HG03280 (cell line): ENCODE results near the gene NUB1.

Source experiments
- ATAC-seq: cut with Tn5 transposase; IDR thresholded peaks from one replicate; pipeline ENCODE4 v1.9.1; 2021; ENCODE audit warnings: mild to moderate bottlenecking, moderate library complexity; ENCODE audit not compliant: unreplicated experiment

Gene NUB1

DNA sequence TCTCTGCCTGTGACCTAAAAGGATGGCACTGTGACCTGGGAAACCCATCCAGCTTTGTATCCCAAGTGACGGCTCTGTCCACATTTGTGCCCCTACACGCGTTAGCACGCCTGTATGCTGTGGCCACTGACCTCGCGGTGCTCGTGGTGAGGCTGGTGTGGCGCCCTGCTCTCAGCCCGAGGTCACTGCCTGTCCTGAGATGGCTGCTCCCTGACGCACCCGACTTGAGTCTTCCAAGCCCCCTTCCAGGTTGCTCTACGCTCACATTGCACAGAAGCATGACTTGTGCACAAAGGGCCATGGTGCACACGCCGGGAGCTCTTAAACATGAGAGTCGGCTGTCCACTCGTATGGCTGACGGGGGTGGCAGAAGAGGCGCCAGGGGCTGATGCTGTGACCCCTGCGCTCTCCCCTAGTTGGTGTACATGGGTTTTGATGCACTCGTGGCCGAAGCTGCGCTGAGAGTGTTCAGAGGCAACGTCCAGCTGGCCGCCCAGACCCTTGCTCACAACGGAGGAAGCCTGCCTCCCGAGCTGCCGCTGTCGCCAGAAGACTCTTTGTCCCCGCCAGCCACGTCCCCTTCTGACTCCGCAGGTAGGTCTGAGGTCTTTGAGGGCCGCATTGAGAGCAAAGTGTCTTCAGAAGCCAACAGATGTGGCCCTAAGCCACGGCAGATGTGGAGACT lies 34.7 kb downstream of the NUB1 start:
- no peak for ATAC-seq

DNA sequence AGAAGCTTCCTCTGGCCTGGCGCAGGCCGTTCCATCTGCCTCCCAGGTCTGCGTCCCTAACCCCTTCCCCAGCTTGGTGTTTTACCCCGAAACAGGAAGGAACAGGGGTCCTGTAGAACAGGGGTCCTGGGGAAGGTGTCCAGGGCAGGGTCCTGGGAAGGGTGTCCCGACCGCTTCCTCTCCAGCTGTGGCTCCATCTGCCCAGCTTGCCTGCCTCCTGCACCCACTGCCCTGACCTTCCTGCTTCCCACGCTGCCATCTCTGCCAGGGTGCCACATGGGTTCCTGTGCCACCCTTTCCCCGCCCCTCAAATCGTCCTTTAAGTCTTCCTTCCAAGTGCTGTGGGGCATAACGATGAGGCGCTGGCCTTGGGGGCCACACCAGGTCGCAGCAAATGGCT lies 35.8 kb downstream of the NUB1 start:
- no peak for ATAC-seq

DNA sequence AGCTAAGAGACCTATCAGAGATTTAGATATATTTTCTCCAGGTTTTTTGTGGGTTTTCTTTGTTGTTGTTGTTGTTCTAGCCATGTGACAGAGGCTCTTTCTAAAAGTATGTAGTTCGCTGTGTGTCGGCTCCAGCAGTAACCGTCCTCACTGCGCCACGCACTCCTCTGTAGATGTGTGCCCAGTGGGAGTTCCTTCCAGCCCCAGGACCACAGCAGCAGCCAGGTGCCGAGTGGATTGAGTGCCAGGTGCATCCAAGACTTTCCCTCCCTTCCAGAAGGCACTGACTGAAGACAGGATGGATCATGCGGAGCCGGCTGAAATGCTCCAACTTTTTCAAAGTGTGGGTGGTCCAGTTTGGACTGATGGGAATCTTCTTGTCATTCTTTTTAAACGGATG lies 36.4 kb downstream of the NUB1 start:
- no peak for ATAC-seq

DNA sequence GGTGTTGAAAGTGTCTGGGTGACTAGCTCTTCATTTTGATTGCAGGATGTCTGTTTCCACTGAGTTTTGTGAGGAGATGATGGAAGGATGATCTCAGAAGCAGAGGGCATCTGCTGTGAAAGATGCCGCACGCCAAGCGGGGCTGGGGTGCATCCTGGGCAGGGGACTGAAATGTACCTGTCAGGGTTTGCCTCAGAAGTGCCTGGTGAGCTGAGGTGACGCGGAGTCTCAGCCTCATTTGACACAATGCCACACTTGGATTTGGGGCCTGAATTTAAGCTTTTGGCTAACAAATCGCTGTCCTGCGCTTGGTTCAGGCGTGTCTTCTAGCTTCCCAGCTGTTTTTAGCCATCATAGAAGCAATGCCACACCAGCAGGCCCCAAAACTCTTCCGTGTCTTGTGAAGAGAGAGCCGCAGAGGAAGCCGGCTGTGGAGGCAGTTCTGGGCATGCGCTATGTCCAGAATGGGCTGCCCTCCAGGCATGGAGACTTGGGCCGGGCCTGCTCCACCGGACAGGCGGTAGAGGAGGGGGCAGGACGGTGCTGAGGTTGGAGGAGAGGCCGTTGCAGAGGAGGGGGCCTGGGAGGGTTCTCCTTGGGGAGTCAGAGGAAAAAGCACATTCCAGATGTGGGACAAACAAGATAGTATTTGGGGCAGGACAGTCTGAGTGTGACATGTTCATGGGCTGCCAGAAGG lies 37.0 kb downstream of the NUB1 start:
- ATAC-seq, result no peak

DNA sequence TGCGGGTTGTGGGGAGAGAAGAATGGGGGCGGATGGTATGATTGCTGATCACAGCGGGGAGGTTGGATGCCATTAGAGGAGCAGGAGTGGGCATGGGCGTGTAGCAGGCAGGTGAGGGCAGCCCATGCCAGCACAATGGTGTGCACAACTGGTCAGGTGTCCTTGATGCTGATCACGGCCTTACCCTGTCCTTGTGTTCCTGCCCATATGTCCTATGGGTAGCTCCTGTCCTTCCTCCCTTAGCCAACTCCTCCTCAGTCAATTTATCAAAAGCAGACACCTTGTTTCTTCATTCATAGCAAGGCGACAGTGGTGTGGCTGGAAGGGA lies 37.5 kb downstream of the NUB1 start:
- ATAC-seq, result no peak

DNA sequence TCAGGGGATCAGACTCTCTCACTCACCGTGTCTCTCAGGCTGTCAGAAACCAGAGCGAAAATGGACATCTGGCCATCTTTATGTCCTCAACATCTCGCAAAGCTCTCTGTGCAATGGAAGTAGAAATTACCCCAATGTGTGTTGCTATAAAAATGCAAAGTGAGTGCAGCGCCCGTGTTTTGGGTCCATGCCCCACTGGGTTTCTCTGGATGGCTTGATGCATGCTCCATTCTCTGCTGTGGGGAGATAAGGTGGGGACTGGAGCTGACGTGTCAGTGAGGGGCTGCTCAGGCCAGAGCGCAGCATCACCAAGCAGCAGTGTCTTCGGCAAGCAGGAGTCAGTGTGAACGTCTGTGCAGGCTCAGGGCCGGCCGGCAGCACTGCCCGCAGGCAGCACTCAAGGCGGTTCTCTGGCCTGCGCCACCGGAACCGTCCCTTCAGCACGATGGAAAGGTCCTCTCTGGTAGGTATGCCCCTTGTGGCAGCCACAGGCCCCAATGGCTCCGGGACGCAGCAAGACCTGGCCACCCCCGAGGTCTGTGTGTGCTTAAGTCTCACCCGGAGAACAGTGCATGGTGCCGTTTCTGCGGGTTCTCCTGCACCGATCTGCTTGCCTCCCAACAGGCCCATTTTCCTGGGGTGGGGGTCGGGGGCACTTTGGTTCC lies 38.1 kb downstream of the NUB1 start:
- no peak for ATAC-seq

DNA sequence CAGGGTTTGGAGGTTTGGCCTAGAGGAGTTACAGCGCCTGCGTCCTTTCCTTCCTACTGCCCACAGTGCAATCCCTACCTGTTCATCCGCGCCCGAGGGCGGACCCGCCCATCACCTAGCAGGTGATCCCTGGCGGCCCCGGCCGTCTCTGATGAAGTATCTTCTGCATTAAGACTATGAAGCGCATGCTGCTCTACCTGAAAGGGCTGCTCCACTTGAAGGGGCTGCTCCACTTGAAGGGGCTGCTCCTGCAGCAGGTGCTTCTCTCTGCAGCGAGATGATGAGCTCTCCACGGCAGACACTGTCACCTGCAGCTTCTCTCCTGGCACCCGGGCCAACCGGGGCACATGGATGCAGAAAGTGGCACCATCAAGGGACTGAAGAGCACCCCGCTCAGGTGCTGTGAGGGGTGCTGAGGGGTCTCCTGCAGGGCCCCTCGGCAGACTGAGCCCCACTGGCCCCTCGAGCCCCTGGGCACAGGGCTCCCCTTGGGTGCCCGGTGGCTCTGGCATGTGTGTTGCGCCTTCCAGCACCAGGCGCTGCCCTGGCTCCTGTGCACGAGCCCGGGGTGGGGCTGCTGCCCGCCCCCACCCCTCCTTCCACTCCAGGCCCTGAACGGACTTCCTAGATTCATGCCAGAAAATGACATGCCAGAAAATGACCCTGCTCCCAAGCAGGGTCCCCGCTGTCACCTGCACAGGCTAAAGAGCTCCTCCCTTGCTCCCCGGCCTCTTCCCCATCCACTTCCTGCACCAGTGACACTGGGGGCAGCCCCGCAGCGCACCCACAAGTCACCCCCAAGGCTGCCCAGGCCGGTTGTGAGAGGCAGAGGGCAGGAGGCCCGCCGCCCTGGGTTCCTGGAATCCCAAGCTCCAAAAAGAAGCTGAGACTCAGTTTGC lies 38.8 kb downstream of the NUB1 start:
- no peak for ATAC-seq

DNA sequence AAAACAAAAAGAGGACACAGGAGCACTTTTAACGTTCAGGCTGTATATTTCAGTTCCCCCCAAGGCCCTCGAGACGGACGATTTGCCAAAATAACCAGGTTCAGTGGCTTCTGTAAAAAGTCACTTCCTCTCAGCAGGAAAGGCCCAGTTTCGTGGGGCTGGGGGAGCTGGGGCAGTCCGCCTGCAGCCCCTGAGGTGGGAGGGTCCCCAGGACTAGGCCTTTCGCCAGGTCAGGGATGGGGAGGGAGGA lies 39.4 kb downstream of the NUB1 start:
- no peak for ATAC-seq

DNA sequence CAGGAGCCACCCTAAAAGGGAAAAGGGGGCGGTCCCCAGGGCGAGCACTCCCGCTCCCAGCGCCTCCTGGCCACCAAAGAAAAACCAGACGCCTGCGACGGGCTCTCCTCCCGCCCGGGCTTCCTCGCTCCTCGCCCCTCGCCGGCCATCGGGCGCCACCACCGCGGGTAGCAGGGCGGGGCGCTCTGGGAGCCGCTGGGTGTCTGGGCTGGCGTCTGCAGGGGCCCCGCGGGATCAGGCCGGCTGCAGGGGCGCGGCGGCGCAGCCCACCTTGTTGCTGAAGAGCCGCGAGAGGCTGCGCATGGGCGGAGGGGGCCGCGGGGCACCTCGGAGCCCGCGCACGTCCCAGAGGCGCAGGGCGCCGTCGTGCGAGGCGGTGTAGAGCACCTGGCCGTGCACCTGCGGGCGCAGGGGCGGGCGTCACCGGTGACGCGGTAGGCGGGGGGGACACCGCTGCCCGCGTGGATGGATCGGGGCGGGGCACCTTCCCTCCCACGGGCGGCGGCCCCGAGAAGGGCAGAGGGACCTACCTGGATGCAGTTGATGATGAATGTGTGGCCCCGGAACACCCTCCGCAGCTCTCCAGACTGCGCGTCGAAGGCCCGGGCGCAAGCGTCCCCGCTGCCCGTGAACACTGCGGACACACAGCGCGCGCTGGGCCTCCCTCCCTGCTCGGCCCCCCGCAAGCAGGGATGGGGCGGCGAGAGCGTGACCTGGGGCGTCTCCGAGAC lies 39.9 kb downstream of the NUB1 start:
- ATAC-seq, result no peak

DNA sequence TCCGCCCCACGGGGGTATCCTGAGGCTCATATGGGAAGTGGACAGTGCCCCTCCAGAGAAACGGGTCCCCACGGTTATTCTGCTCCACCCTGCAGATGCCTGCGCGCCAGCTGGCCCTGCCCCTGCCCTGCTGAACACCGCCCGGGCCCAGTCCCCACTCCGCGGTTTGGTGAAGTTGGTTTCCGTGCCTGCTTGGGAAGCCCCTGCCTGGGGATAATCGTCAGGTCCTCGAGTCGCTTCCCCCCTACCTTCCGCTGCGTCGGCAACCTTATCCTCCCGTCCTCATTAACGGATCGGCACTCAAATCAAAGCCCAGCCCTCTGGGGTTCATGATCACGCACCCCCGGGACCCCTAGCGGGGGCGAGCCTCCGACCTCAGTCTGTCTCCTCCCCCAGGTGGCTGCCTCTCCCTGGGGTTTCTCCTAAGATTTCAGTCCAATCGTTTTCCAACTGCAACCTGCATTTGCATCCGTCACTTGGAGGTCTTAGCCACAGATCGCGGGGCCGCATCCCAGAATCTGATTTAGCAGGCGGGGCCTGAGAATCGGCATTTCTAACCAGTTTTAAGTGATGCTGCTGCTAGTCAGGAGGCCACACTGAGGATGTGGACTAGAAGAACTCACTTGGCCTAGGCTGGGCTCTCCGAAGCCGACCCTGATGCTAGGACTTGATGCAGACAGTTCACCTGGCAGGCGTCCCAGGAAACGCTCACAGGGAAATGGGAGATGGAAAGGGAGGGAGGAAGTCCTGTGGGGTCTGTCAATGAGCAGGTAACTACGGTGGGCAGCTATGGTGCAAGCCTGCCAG lies 40.7 kb downstream of the NUB1 start:
- no peak for ATAC-seq

DNA sequence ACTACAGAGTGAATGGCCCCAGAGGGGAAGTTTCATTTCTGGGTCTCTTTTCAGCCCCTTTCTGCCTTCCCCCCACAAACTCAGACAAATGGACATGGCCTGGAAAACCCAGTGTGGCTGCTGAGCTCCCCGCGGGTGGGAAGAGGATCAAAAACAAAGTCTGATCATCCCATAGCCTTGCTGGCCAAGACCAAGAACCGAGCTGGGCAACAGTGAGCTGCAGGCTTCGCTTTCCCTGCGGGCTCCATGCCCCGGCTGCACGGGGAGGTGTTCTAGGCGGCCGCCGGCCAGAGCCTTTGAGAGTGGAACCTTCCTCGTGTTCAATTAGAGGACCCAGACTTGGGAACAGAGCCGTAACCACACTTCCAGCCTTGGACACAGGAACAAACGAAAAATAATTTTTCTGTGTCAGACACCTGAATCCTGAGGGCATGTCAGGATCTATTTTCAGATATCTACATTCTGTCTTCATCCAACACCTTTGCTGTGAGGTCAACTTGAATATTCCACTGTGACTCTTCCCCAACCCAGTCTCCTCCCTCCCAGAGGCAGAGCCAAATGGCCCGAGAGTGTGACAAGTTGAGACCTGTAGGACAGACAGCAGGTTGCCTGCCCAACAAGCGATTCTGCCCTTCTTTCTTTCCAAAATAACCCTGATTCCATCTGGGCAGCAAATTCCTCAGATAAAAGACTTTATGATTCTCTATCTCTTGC lies 42.2 kb downstream of the NUB1 start:
- ATAC-seq, result no peak

DNA sequence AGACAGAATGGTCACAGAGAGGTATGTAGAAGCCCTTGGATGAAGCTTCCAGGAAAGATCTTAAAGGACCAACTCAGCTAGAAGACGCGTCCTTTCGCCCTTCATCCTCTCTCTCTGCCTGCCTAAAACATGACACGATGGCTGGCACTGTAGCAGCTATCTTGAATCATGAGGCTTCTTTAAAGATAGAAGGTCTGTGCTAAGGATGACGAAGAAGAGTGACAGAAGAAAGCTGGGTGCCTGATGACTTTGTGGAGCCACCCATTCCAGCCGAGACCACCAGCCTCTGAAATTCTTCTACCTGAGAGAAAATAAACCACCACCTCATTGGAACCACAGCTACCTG lies 42.7 kb downstream of the NUB1 start:
- no peak for ATAC-seq

DNA sequence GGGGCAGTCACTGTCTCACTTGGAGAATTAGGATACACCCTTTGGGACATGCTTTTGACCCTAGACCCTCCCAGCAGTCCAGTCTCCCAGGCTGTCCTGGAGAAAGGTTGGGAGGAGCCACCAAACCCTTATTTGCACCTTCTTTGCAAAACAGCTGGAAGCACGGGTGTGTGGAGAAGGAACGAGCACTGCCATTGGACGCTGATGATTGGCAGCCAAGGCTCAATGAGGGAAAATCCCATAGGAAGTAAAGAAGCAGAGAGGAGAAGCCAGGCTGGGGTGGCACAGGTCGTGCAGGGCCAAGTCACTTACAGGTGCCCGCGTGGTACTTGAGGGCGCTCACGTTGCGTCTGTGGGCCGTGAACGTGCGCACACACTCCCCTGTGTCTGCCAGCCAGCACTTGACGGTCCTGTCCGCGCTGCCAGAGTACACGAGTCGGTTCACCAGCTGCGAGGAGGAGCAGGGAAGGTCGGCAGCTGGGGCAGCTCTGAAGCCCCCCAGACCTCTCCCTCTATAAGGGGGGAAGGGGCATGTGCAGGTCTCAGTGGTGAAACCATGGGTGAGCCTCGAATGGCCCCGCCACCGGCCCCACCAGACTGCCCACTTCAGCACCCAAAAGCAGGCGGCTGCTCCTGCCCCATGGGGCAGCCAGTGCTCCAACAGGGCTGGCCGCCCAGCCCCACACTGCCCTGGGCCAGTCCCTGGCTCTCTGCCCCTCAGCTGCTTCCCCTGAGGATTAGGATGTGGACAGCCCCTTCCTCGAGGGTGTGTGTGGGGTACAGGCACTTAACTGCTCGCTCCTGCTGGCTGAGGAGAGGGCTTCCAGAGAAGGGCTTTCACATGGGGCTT lies 43.4 kb downstream of the NUB1 start:
- ATAC-seq, result no peak

DNA sequence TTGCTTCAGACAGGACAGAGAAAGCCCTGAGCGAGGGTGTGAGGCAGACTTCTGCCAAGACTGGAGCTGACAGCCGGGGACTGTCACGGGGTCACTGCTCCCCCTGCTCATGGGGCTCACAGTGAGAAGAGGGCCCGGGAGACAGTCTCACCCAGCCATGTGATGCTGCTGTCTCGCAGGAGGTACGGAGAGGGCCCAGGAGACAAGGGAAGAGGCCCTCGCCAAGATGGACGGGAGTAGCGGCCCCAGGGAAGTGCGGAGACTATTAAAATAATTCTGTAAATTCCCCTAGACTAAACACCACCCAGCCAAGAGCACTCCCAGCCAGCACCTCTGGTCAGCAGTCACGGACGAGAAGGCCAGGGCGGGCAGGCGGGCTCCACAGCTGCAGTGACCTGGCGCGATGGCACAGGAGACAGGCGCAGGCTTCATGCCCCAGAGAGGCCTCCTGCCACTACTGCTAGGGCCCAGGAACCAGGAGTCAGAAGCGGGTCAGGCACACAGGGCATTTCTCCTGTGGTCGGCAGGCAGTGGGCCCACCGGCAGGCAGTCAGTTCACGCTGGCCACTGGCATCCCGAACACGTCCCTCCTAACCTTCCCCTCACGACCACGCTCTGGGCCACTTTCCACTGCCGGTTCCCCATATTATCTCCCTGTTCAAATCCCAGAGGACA lies 44.2 kb downstream of the NUB1 start:
- no peak for ATAC-seq

DNA sequence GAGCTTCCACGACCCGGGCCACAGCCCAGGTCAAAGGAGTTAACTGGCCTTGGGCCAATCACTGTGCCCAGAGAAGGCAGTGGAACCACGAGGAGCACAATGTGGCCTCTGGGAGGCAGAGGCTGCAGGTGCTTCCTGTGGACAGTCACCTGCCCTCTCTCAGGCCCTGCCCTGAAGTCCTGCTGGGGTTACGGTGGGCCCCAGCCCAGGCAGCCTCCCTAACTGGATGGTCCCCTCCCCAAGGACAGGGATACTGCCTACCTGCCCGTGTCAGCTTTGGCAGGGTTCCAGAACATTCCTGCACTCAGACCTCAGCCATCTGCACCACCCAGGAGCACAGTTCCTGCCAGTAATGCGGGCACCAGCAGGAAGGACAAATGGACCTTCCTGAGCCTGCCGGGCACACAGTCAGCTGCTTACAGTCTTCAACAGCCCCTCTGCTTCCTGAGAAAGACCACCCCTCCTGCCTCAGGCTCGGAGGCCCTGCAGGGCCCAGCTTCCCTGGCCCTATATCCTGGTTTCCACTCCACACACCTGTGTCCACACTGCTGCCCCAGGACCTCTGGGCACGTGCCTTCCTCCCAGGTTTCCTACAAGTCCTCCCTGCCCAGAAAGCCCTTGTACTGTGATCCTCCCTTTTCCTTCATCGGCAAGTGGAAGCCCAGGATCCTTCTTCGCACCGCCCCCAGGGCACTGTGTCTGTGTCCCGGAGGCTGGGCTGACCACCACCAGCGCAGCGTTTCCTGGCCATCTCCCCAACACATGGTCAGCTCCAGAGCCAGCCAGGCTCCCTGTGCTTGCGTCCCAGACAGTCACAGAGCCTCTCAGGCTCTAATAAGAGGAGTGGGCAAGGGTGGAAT lies 44.9 kb downstream of the NUB1 start:
- ATAC-seq, result no peak

DNA sequence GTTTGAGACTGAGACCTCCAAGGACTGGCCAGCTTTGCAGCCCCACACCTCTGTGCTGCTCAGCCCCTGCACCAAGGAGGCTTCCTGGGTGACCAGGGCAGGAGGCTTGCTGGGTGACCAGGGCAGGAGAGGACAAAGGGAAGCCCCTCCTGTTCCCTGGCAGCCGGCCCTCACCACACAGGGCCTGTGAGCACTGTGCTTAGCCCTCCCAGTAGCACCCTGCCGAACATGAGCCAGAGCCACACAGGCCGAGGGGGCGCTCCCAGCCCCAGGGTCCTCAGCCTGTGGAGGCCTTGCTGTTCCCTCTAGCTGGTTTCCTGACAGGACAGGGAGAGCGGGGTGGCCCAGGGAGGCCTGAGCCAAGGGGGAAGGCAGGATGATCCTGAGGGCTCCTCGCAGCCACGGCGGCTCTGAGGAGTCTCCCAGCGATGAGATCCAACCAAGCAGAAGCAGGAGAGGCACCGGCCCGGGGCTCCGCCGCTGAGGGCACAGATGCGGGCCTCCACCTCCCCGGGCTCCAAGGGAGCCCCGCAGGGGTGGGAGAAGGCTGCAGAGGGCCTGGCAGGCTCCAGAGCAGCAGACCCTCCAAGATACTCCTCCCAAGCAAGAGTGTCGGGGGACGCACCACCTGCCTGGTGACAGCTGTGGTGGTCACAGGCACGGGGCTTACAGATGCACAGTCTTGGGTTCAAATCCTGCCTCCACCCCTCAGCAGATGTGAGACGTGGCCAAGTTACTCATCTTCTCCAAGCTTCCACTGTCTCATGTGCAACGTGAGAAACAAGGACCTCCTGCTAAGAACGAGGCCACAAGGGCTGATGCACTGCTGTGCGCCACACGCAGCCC lies 45.8 kb downstream of the NUB1 start:
- no peak for ATAC-seq

DNA sequence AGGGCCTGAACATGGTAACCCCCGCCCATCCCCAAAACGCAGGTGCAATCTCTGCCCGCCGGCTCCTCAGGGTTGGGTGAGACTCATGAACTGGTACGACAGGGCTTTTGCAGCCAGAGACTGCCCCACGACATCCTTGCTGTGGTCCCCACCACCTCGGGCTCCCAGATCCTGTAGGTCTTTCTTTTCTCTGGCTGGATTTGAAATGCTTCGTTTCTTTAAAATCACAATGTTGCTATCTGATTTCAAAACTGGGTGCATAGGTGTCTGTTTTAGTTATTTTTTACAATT lies 46.3 kb downstream of the NUB1 start:
- ATAC-seq, result no peak
